ENCODE results near the gene SLC38A11.
"Not testable (repeated sequence)": the region's sequence is repeated elsewhere in the genome, so short reads cannot be mapped to it uniquely, and the experiment has no call there.

SLC38A11 gene

GRCh38 chr2:164984428-164984827 lies 29.1 kb upstream of the SLC38A11 start:
- no peak for TF ChIP-seq CTCF (IDR thresholded peaks at IDR 0.05; ENCODE audit: low read depth, low read length, missing control alignments)
- H3K4me3 ChIP-seq (replicated peaks; ENCODE audit: low read depth, low read length), result no peak overlapping the region

GRCh38 chr2:164981217-164981990 lies 26.1 kb upstream of the SLC38A11 start:
- peak; percentile 63 for DNase-seq (ENCODE audit: extremely low read depth, low read depth)
- TF ChIP-seq CTCF (IDR thresholded peaks at IDR 0.05; ENCODE audit: low read depth, low read length, missing control alignments), result no peak
- H3K4me3 ChIP-seq (replicated peaks; ENCODE audit: low read depth, low read length), result 0 out of 2 replicates have a peak overlapping the region, but pooled peaks have one; percentile 4

More at GRCh38 chr2:164984428-164984827, 29.1 kb upstream of the SLC38A11 start:
- DNase-seq (ENCODE audit: extremely low read depth, low read depth), result peak; percentile 52

- not testable (repeated sequence) for H3K4me3 ChIP-seq (replicated peaks; ENCODE audit: low read depth, low read length); DNase-seq (ENCODE audit: extremely low read depth, low read depth)
Observed at GRCh38 chr2:164980688-164981087, 25.4 kb upstream of the SLC38A11 start.

- DNase-seq (ENCODE audit: extremely low read depth, low read depth), result no peak
- H3K4me3 ChIP-seq (replicated peaks; ENCODE audit: low read depth, low read length), result no peak overlapping the region
- no peak for TF ChIP-seq CTCF (IDR thresholded peaks at IDR 0.05; ENCODE audit: low read depth, low read length, missing control alignments)
Observed at GRCh38 chr2:164979113-164979512, 23.8 kb upstream of the SLC38A11 start.

- not testable (repeated sequence) for DNase-seq (ENCODE audit: extremely low read depth, low read depth); H3K4me3 ChIP-seq (replicated peaks; ENCODE audit: low read depth, low read length)
Observed at GRCh38 chr2:164976875-164977470, 21.6 kb upstream of the SLC38A11 start.

GRCh38 chr2:164976301-164976700 lies 21.0 kb upstream of the SLC38A11 start:
- TF ChIP-seq CTCF (IDR thresholded peaks at IDR 0.05; ENCODE audit: low read depth, low read length, missing control alignments), result no peak
- DNase-seq (ENCODE audit: extremely low read depth, low read depth), result no peak
- no peak overlapping the region for H3K4me3 ChIP-seq (replicated peaks; ENCODE audit: low read depth, low read length)

- no peak for TF ChIP-seq CTCF (IDR thresholded peaks at IDR 0.05; ENCODE audit: low read depth, low read length, missing control alignments)
- no peak for DNase-seq (ENCODE audit: extremely low read depth, low read depth)
- H3K4me3 ChIP-seq (replicated peaks; ENCODE audit: low read depth, low read length), result no peak overlapping the region
Observed at GRCh38 chr2:164975891-164976290, 20.6 kb upstream of the SLC38A11 start.
